ENCODE data around the gene SELENON.

The SELENON gene

DNA sequence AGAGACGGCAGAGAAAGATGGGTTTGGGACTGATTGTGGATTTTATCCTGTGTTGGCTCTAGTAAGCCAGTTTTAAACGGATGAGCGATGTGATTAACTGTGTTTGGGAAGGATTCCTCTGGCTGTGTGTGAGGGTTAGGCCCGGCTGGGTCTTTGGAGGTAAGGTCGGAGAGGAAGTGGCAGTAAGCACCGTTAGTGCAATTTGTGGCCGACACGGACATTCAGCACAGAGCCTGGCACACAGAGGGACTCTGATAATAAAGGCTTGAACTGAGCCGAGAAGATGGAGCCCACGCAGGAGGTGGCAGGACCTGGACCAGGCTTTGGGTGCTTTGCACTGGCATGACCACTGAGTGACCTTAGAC, 21.1 kb downstream of the SELENON start:
- TF ChIP-seq, protein P1, sequence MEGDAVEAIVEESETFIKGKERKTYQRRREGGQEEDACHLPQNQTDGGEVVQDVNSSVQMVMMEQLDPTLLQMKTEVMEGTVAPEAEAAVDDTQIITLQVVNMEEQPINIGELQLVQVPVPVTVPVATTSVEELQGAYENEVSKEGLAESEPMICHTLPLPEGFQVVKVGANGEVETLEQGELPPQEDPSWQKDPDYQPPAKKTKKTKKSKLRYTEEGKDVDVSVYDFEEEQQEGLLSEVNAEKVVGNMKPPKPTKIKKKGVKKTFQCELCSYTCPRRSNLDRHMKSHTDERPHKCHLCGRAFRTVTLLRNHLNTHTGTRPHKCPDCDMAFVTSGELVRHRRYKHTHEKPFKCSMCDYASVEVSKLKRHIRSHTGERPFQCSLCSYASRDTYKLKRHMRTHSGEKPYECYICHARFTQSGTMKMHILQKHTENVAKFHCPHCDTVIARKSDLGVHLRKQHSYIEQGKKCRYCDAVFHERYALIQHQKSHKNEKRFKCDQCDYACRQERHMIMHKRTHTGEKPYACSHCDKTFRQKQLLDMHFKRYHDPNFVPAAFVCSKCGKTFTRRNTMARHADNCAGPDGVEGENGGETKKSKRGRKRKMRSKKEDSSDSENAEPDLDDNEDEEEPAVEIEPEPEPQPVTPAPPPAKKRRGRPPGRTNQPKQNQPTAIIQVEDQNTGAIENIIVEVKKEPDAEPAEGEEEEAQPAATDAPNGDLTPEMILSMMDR (IDR thresholded peaks at IDR 0.05; ENCODE audit: borderline replicate concordance, insufficient read depth, low read depth, low read length), result no peak

DNA sequence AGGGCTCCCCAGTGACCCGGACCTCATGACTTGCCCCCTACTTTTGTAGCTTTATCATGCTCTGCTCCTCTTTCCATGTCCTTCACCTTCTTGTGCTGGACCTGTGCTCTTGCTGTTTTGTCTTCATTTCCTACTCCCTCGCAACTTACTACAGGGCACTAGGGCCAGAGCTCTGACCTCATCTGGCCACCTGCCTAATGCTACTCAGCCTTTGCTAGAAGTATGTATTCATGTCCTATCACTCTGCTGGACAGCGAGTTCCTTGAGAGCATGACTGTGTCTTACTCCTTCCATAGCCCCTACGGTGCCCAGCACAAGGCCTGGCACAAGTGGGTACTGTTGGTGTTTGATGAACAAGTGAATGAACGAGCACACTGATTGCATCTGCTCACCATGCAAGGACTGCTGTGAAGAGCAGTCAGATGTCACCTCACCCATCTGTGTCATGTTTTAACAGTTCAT, 21.7 kb downstream of the SELENON start:
- TF ChIP-seq, protein P1 (IDR thresholded peaks at IDR 0.05; ENCODE audit: borderline replicate concordance, insufficient read depth, low read depth, low read length), result no peak
- no peak overlapping the region for H3K4me3 ChIP-seq (ENCODE audit: low read depth, low read length)

More for the DNA sequence above, 21.1 kb downstream of the SELENON start:
- H3K4me3 ChIP-seq (ENCODE audit: low read depth, low read length), result peak overlapping the region; percentile 96

DNA sequence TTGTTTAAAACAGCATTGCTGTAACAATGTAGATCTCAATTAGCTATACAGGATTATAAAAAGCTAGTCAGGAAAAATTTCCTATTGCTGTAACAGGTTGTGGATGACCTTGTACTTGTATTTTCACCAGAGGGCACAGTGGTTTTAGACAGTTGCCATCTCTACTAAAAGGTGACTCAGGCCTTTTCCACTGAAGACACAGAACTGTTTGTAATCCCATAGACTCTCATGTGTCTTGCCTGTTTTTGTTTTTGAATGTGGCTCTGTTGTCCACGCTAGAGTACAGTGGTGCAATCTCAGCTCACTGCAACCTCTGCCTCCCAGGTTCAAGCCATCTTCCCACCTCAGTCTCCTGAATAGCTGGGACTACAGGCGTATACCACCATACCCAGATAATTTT, 25.6 kb downstream of the SELENON start:
- TF ChIP-seq, protein P1 (IDR thresholded peaks at IDR 0.05; ENCODE audit: borderline replicate concordance, insufficient read depth, low read depth, low read length), result no peak
- H3K4me3 ChIP-seq (ENCODE audit: low read depth, low read length), result no peak overlapping the region

DNA sequence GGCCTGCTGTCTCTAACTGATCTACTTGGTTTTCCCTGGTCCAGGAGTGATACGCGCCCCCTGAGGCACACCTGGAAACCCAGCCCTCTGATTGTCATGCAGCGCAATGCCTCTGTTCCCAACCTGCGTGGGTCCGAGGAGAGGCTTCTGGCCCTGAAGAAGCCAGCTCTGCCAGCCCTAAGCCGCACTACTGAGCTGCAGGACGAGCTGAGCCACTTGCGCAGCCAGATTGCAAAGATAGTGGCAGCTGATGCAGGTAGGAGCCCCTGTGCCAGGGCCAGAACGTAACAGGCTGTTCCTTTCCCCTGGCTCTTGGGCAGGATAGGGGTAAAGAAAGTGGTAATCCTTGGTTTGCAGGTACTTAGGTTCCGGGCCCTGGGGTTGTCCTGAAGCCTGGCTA, 26.6 kb downstream of the SELENON start:
- H3K4me3 ChIP-seq (ENCODE audit: low read depth, low read length), result no peak overlapping the region
- TF ChIP-seq, protein P1 (IDR thresholded peaks at IDR 0.05; ENCODE audit: borderline replicate concordance, insufficient read depth, low read depth, low read length), result no peak

DNA sequence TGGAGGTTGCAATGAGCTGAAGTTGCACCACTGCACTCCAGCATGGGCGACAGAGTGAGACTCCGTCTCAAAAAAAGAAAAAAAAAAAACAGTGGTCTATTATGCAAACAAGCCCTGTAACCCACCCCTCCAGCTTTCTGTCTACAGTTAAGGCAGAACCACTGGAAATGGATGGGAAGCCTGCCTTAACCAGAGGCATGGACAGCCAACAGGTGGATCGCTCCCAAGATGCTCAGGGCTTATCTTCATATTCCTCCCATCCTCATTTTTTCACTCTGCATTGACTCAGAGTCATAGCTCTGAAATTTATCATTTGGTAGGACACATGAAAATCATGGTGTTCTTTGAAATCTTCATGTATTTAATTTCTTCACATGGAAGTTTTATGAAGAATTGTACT, 28.5 kb downstream of the SELENON start:
- TF ChIP-seq, protein P1 (IDR thresholded peaks at IDR 0.05; ENCODE audit: borderline replicate concordance, insufficient read depth, low read depth, low read length), result no peak
- no peak overlapping the region for H3K4me3 ChIP-seq (ENCODE audit: low read depth, low read length)

DNA sequence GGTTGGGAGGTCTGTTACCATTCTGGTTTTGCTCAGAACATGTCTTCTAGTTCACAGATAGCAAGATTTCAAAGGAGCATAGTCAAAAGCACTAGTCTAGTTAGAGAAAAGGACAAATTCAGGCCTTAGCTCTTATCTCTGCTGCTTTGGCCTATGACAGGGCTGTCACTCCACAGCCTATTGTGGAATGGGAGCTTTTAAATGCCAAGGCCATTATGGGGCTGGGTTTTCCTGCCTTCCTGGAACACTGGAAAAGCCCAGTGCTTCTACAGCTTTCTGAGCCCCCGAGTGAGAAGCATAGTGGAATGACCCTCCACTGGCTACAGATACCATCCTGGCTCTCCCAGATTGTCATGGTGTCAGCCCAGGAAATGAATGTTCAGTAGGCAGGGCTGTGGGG, 29.1 kb downstream of the SELENON start:
- TF ChIP-seq, protein P1 (IDR thresholded peaks at IDR 0.05; ENCODE audit: borderline replicate concordance, insufficient read depth, low read depth, low read length), result no peak
- H3K4me3 ChIP-seq (ENCODE audit: low read depth, low read length), result no peak overlapping the region

DNA sequence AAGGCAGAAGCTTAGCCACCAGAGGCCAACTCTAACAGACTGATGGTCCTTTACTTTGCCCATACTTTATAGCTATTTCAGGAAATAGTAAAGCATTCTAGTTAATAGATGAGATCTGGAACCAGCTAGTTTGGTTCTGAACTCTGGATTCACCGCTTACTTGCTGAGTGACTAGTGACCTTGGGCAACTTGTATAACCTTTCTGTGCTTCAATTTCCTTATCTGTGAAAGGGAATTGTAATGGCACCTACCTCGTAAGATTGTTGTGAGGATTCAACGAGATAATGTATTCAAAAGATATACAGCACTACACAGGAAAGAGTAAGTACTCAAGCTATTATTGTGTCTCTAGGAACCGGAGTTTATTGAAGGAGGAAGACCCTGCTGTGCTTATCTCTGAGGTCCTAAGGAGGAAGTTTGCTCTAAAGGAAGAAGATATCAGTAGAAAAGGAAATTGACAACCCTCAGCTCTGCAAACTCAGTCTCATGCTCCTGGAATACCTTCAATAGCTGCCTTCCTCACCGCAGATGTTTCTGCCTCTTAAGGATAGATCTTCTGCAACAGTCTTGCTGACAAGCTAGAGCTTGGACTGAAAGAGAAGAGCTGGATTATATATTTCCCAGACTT, 31.7 kb downstream of the SELENON start:
- TF ChIP-seq, protein P1 (IDR thresholded peaks at IDR 0.05; ENCODE audit: borderline replicate concordance, insufficient read depth, low read depth, low read length), result no peak
- H3K4me3 ChIP-seq (ENCODE audit: low read depth, low read length), result no peak overlapping the region
